ENCODE measurements around the gene ASMTL.
"Not testable (repeated sequence)": the region's sequence is repeated elsewhere in the genome, so short reads cannot be mapped to it uniquely, and the experiment has no call there.

ASMTL gene

DNA sequence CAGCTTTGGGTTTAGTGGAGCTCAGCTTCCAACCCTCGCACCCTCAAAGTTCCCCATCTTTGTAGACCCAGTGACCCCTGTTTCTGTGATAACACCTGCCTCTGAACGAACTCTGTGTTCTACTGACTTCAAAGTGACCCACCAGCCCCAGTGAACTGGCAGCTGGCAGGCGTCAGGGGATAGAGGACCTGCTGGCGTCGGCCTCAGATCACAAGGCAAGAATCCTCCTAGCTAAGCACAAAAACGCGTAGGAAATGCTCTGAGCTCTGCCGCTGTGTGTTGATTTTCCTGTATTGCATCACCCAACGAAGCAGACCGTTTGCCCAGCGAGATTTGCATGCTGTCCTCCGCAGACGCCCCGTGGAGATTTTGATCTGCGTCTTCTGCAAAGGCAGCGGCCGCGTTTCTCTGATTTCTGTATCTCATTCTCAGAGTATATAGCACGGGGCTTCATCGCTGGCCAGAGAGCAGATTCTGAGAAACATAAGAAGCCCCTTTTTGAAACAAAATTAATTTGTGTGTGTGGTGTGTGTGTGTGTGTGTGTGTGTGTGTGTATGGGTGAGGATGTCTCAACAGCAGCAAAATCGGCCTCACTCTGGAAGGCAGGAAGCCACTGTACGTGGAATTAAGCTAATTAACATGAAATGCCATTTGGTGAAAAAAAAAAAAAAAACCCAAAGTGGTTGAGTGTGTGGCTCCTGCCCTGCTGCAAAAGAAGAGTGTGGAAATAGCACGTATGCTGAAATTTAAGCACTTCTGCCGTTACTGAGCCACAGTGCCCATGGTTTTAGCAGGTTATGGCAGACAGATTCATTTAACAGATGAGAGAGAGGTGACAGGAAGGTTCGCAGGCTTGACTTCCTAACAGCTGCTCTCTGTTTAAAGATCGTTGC lies 29.2 kb upstream of the ASMTL start:
- no peak for DNase-seq

- DNase-seq: no peak
Measured at GRCh38 chrX:1480082-1480785, 27.5 kb upstream of the ASMTL start.

- DNase-seq: no peak
Measured at GRCh38 chrX:1477801-1478458, 25.2 kb upstream of the ASMTL start.

DNA sequence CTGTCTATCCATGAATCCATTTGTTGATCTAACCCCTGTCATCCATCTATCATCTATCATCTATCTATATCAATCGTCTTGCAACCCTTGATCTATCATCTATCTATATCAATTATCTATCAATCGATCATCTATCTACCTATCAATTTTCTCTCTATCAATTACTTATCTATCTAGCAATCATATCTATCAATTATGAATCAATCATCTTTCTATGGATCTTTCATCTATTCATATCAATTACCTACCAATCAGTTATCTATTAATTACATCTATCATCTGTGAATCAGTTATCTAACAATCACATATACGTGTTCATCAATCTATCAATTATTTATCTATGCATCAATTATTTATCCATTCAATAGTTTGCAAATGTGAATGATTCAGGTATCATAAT lies 24.5 kb upstream of the ASMTL start:
- no peak for DNase-seq

DNA sequence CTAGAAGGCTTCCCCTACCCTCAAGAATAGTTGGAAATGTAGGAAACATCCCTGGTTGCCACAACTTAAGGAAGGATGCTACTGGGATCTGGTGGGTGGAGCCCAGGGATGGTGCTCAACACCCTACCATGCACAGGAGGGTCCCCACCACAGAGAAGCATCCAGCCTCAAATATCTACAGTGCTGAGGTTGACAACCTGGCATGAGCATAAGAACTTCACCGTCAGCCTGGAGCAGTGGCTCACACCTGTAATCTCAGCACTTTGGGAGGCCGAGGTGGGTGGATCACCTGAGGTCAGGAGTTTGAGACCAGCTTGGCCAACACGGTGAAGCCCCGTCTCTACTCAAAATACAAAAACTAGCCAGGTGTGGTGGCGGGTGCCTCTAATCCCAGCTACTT lies 24.0 kb upstream of the ASMTL start:
- DNase-seq: no peak

- DNase-seq: no peak
Measured at GRCh38 chrX:1475881-1476280, 23.2 kb upstream of the ASMTL start.

DNA sequence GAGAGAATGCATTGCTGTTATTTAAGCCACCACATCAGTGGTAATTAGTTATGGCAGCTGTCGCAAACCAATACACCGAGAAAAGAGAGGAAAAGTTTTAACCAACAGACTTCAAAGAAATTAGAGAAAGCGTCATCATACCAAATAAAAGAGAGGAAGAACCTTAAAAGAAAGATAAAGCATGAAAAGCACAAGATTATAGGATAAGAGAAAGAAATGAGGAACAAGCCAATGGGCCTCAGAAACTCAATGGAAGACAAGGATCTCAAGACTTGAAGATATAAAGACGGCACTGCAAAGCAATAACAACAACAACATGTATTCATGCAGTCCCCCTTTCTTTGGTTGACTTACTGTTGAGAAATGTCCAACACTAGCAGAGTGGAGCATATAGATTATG lies 22.8 kb upstream of the ASMTL start:
- no peak for DNase-seq

DNA sequence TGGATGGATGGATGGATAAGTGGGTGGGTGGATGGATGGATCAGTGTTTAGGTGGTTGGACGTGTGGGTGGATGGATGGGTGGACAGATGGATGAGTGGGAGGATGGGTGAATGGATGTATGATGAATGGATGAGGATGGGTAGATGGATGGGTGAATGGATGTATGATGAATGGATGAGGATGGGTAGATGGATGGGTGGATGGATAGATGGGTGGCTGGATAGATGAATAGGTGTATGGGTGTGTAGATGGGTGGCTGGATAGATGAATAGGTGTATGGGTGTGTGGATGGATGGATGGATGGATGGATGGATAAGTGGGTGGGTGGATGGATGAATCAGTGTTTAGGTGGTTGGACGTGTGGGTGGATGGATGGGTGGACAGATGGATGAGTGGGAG lies 21.9 kb upstream of the ASMTL start:
- DNase-seq: not testable (repeated sequence)

- DNase-seq: no peak
Measured at GRCh38 chrX:1472975-1473374, 20.3 kb upstream of the ASMTL start.

DNA sequence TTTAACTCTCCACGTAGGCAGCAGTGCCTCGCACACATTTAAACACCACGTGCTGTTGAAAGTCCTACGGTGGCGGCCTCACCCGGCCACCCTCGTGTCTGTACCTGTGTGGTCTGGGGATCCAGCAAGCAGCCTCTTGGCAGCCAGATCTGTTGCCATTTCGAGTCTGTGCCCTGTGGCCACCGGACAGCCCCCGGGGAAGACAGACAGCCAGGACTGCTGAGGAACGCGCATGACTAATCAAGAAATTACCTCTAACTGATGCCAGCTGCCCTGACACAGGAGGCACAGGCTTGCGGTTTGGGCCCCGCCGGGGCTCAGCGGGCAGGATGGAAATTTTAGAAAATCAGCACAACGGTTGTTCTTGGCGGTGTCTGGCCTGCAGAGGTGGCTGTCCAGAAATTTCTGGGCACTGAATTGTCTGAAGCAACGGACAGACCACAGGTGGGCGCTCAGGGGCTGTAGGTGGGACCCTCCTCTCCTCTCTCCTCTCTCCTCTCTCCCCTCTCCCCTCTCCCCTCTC lies 15.6 kb upstream of the ASMTL start:
- no peak for DNase-seq

DNA sequence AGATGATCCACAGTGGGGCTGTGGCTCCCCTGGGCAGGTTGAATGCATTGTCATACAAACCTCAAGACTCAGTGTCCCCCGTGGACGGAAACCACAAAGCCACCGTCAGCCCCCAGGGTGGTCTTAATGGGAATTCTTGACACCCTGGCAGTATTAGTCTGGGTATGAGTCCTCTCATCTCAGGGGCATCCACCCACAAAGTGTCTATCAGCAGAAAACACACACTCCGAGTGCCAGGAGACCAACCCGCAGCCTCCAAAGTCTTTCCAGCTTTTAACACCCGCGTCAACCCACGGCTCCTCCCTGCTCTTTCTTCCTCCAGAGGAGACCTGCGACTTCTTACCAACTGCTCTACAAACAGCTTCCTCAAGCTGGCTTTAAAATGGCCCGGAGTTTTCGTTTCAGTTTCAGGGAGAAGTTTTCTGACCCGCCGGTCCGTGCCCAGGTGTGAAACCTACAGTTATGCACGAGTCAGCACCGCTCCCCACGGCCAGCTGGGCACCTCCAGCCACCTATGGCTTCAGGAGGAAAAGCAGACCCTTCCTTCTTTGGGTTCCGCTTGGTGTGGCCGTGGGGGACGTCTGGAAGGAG lies 14.4 kb upstream of the ASMTL start:
- no peak for DNase-seq

- DNase-seq: no peak
Measured at GRCh38 chrX:1466232-1466661, 13.5 kb upstream of the ASMTL start.

DNA sequence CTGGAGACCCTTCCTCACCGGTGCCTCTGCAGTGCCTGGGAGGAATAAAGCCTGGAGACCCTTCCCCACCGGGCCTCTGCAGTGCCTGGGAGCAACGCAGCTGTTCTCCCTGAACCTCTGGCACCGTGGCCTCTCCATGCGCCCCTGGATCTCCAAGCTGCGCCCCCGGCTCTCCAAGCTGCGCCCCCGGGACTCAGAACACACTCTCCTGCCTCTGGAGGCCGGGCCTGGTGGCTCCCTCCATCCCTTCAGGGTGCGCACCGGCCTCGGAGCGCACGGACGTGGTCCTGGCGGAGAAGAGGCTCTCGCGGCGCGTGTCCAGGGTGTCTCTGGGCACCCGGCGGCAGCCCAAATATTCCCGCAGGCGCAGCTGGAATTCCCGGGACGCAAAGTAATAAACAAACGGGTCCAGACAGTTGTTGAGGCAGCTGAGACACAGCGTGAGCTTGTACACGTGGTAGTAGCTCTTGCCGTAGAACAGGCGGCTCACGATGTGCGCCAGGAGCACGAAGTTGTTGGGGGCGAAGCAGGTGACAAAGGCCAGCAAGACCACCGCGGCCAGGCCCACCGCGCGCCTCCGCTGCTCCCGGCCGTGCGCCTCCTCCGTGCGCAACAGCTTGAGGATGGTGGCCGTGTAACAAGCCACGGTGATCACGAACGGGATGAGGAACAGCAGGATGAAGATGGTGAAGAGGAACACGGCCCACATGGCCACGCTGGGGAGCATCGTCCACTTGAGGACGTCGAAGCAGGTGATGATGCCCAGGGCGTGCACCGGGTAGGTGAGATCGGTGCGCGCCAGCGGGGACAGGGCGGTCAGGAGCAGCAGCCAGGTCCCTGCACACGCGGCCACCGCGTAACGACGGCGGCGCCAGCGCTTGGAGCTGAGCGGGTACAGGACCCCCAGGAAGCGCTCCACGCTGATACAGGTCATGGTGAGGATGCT lies 12.8 kb upstream of the ASMTL start:
- DNase-seq: no peak

- no peak for DNase-seq
Measured at GRCh38 chrX:1464971-1465285, 12.2 kb upstream of the ASMTL start.

DNA sequence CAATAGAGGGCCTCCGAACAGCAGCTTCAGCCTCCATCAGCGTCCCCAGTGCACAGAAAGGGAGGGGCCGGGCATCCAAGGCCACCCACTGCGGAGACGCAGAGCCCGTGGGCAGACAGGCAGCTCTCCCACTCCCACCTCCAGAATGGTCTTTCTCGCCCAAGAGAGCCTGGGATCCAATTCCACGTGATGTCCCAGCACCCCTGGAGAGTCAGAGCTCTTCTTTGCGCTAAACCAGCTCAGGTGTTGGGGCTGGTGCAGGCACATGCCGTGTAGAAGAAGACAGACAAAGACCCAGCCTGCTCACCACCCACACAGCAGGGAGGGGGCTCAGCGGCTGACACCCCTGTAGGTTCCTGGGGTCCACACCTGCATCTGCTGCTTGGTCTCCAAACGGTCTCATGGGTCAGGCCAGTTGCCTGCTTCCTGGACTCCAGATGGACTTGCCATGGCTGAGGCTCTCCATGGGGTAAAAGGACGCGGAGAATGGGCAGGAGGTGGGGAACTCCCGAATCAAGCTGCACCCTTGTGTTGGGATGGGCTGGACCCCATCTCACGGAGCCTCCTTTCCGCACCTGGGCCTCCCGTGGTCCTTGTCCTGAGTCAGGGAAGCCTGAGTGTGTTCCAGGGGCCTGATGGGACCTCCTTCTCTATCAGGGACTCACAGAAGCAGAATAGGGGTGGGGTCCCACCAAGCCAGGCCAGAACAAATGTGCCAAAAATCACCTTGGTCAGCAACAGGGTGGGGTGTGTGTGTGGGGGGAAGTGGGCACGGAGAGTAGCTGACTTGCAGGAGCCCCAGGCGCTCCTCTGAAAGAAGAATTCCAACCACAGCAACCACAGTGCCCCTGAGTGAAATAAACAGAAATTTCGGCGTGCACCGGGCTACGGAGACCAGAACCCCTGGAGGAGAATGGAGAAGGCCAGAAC lies 11.6 kb upstream of the ASMTL start:
- DNase-seq: no peak

- DNase-seq: no peak
Measured at GRCh38 chrX:1463581-1463980, 10.9 kb upstream of the ASMTL start.

DNA sequence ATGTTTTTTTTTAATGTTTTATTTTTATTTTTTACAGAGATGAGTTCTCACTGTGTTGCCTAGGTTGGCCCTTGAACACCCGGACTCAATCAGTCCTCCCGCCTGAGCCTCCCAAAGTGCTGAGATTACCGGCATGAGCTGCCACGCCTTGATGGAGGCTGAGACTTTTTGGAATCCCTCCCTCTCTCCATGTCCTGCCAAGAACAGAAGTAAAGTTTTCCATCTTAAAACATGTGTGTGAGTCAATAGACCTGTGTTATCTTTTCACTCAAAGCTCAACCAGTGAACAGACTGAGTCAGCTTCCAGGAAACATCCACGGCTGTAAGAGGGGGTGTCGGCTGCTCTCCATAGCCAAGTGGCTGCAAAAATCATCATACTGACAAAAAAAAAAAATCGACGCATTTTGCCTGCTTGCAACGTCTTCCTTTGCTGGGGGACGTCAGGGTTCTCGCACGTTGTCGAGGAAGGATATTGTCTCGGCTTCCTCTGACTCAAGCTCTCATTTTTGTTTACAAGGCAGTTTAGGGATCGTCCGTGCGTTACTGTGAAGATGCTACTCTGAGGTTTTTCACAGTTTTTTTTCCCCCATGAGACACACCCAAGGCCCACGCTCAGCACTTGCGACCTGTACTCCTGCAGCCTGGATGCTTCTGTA lies 10.0 kb upstream of the ASMTL start:
- no peak for DNase-seq

- no peak for DNase-seq
Measured at GRCh38 chrX:1462110-1462509, 9.4 kb upstream of the ASMTL start.

DNA sequence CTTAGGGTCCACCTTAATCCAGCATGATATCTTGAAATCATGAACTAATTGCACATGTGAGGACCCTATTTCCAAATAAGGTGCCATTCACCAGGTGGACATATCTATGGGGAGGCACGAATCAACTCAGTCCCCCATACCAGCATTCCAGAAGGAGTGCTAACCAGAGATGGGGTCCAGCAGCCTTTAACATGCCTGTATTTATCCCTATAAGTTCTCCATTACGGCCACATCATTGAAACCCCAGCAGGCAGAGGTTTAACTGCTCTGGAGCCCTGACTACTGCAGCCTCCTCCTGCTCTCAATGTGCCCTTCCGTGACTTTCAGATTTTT lies 3.2 kb upstream of the ASMTL start:
- no peak for DNase-seq

DNA sequence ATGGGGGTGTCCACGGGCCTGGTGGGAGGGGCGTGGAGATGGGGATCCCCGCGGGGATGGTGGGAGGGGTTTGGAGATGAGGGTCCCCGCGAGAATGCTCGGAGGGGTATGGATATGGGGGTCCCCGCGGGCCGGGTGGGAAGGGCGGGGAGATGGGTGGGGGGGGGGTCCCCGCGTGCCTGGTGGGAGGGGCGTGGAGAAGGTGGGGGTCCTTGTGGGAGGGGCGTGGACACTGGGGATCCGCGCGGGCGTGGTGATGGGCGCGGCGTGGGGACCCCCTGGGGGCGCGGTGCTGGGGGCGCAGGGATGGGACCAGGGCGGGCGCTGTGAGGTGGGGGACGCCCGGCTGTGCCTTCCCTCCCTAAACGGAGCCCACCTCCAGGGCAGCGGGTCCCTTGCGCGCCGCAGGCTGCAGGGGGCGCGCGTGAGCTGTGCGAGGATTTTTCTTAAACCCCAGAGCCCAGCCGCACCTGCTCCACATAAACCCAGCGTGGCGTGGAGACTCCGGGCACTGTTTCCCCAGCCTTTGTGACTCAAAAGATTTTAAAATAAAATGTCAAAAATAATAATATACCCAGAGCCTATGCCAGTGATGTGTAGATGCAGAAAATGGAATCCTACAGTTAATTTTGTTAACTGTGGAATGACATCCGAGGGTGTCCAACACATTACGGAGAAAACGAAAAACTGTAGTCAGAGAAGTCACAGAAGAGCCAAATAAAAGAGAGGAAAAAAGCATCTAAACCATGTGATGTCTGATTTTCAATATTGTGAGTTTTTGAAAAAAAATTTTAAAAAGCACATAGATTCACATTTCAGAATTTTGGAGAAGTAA lies 1.5 kb upstream of the ASMTL start:
- no peak for DNase-seq
